HepG2 (cell line): ENCODE data around the gene ARPC1A. TPM values are rescaled to one million over a fixed set of nuclear protein-coding genes. Genes with fewer than 3 reads are reported as not detected.

Source experiments
- AHR ChIP-seq: IDR thresholded peaks from 2 replicates; pipeline ENCODE4 v1.6.1; 2018; ENCODE audit warnings: missing genetic modification reagents, missing compliant biosample characterization
- CEBPB ChIP-seq: IDR thresholded peaks from 2 replicates; pipeline ENCODE4 v1.6.1; 2011; ENCODE audit warnings: low read depth, low read length, improper control_type of control experiment, borderline replicate concordance
- DR1 ChIP-seq: sonication (generic); formaldehyde crosslinking; IDR thresholded peaks from 2 replicates; pipeline ENCODE4 v1.8.0; 2021; ENCODE audit warnings: mild to moderate bottlenecking, missing genetic modification reagents, inconsistent platforms
- ELF1 ChIP-seq: sonication (generic); formaldehyde crosslinking; IDR thresholded peaks from 2 replicates; pipeline ENCODE4 v1.4.0; 2020; ENCODE audit warnings: missing genetic modification reagents
- ERF ChIP-seq: IDR thresholded peaks from 2 replicates; pipeline ENCODE4 v1.6.1; 2018; ENCODE audit warnings: missing biosample characterization, missing genetic modification reagents
- MAZ ChIP-seq, 2 experiments: sonication (generic) in 1 of 2; formaldehyde crosslinking in 1 of 2; IDR thresholded peaks; 2 replicates each; pipeline versions ENCODE4 v1.5.0 to v1.6.1; 2012 to 2020; ENCODE audit warnings: low read depth in 2 of 2, mild to moderate bottlenecking in 2 of 2, borderline replicate concordance in 1 of 2, improper control_type of control experiment in 1 of 2, low read length in 1 of 2, missing genetic modification reagents in 1 of 2, moderate library complexity in 1 of 2
- MNT ChIP-seq: fragments of 450-650 bp; IDR thresholded peaks from 2 replicates; pipeline ENCODE4 v1.6.1; 2016
- MZF1 ChIP-seq: sonication (generic); formaldehyde crosslinking; IDR thresholded peaks from 2 replicates; pipeline ENCODE4 v1.8.1; 2023; ENCODE audit warnings: mild to moderate bottlenecking, missing genetic modification reagents, borderline replicate concordance
- NCOR1 ChIP-seq: fragments of 200-600 bp; sonication (generic); IDR thresholded peaks from 2 replicates; pipeline ENCODE4 v1.7.0; 2017; ENCODE audit warnings: antibody characterized with exemption, low read length, borderline replicate concordance
- PBX2 ChIP-seq: IDR thresholded peaks from 2 replicates; pipeline ENCODE4 v1.6.1; 2016; ENCODE audit warnings: control low read depth
- REPIN1 ChIP-seq: sonication (generic); formaldehyde crosslinking; IDR thresholded peaks from 2 replicates; pipeline ENCODE4 v1.8.0; 2022; ENCODE audit warnings: missing genetic modification reagents, low read depth, mild to moderate bottlenecking, borderline replicate concordance
- RFXANK ChIP-seq: IDR thresholded peaks from 2 replicates; pipeline ENCODE4 v1.6.1; 2016
- RNF2 ChIP-seq: fragments of 450-650 bp; conservative IDR thresholded peaks from 2 replicates; pipeline ENCODE4 v1.6.1; 2016; ENCODE audit warnings: low read depth
- TFE3 ChIP-seq: IDR thresholded peaks from 2 replicates; pipeline ENCODE4 v1.6.1; 2016
- TSC22D2 ChIP-seq: sonication (generic); formaldehyde crosslinking; IDR thresholded peaks from 2 replicates; pipeline ENCODE4 v1.5.1; 2020; ENCODE audit warnings: missing genetic modification reagents, mild to moderate bottlenecking, borderline replicate concordance
- YEATS2 ChIP-seq: sonication (generic); formaldehyde crosslinking; IDR thresholded peaks from 2 replicates; pipeline ENCODE4 v1.4.0; 2020; ENCODE audit warnings: missing genetic modification reagents, borderline replicate concordance
- YY1 ChIP-seq: IDR thresholded peaks from 2 replicates; pipeline ENCODE4 v1.6.1; 2011; ENCODE audit warnings: low read length, low read depth, moderate library complexity, mild to moderate bottlenecking; ENCODE audit not compliant: insufficient read depth, insufficient replicate concordance
- ZBTB37 ChIP-seq: sonication (generic); formaldehyde crosslinking; IDR thresholded peaks from 2 replicates; pipeline ENCODE4 v1.4.0; 2020; ENCODE audit warnings: mild to moderate bottlenecking, missing genetic modification reagents
- ZNF225 ChIP-seq: sonication (generic); formaldehyde crosslinking; IDR thresholded peaks from 2 replicates; pipeline ENCODE4 v1.4.0; 2020; ENCODE audit warnings: mild to moderate bottlenecking, missing genetic modification reagents
- ZNF24 ChIP-seq: fragments of 450-650 bp; IDR thresholded peaks from 2 replicates; pipeline ENCODE4 v1.6.1; 2017; ENCODE audit warnings: antibody characterized with exemption, mild to moderate bottlenecking
- ZNF431 ChIP-seq: sonication (generic); formaldehyde crosslinking; IDR thresholded peaks from 2 replicates; pipeline ENCODE4 v1.9.0; 2022; ENCODE audit warnings: missing genetic modification reagents, low read depth, mild to moderate bottlenecking, borderline replicate concordance
- ZNF737 ChIP-seq: sonication (generic); formaldehyde crosslinking; IDR thresholded peaks from 2 replicates; pipeline ENCODE4 v1.5.0; 2020; ENCODE audit warnings: missing genetic modification reagents, mild to moderate bottlenecking, borderline replicate concordance
- ZSCAN12 ChIP-seq: sonication (generic); formaldehyde crosslinking; IDR thresholded peaks from 2 replicates; pipeline ENCODE4 v1.9.0; 2021; ENCODE audit warnings: mild to moderate bottlenecking, missing genetic modification reagents
- polyA plus RNA-seq, 8 experiments: library from polyadenylated mRNA; depleted of rRNA in 3 of 8; stranded (reverse) in 7 of 8; unstranded in 1 of 8; fragments of >200 nt; fragmentation: Illumina TruSeq in 4 of 8; extraction: Trizol in 4 of 8; gene quantifications; 2 replicates each; pipeline versions ENCODE4 v1.2.1 to v1.2.3, GENCODE V29; 2011 to 2016; ENCODE audit warnings: low read depth in 4 of 8, missing spikeins in 1 of 8, mixed read lengths in 1 of 8; ENCODE audit not compliant: insufficient read depth in 1 of 8
- total RNA-seq, 5 experiments: library from RNA; depleted of rRNA; stranded (reverse); fragments of >200 nt; fragmentation: Illumina TruSeq; extraction: Trizol; gene quantifications; 2 replicates each; pipeline ENCODE4 v1.2.3, GENCODE V29; 2016; ENCODE audit warnings: low read depth in 1 of 5

ARPC1A gene
- total and polyA plus RNA-seq, 2 of the 13 experiments (the other 11 are each of a cell fraction or from before 2014, with no cell fraction given) = 44.3 to 88.5 TPM

- TF ChIP-seq TSC22D2 (CRISPR knock-in tag) (peak; percentile 28; the same call in 1 of the 2 replicates), RNF2 (no peak), ZSCAN12 (peak; percentile 69; the same call in 1 of the 2 replicates), MNT (peak; percentile 58), NCOR1 (peak; percentile 60; the same call in 1 of the 2 replicates), AHR (CRISPR knock-in tag) (no peak; the same call in 1 of the 2 replicates), MZF1 (CRISPR knock-in tag) (no peak), RFXANK (0 out of 2 replicates have a peak, but pooled peaks have one; percentile 21), ZNF24 (no peak; the same call in 1 of the 2 replicates), ZNF225 (CRISPR knock-in tag) (0 out of 2 replicates have a peak, but pooled peaks have one; percentile 6), ZBTB37 (CRISPR knock-in tag) (no peak), ZNF431 (CRISPR knock-in tag) (0 out of 2 replicates have a peak, but pooled peaks have one; percentile 16), ELF1 (peak; percentile 94), CEBPB (peak; percentile 100), MAZ (IDR thresholded peaks at IDR 0.05; ENCODE audit: borderline replicate concordance, low read depth, low read length) (0 out of 2 replicates have a peak, but pooled peaks have one; percentile 15), MAZ (CRISPR knock-in tag; IDR thresholded peaks at IDR 0.05; ENCODE audit: low read depth) (peak; percentile 55; the same call in 1 of the 2 replicates), YY1 (peak; percentile 68), YEATS2 (CRISPR knock-in tag) (peak; percentile 97), TFE3 (peak; percentile 42; the same call in 1 of the 2 replicates), ZNF737 (CRISPR knock-in tag) (0 out of 2 replicates have a peak, but pooled peaks have one; percentile 21), REPIN1 (CRISPR knock-in tag) (peak; percentile 97), PBX2 (CRISPR knock-in tag) (no peak), DR1 (CRISPR knock-in tag) (peak; percentile 39; the same call in 1 of the 2 replicates), ERF (CRISPR knock-in tag) (peak; percentile 92)
Observed at GRCh38 chr7:99408379-99409191, 82.9 kb downstream of the ARPC1A start, which contains the start of the genes BUD31 and PDAP1 (continued).
